Measurements from ENCODE around the gene DDX59.

Gene DDX59

DNA sequence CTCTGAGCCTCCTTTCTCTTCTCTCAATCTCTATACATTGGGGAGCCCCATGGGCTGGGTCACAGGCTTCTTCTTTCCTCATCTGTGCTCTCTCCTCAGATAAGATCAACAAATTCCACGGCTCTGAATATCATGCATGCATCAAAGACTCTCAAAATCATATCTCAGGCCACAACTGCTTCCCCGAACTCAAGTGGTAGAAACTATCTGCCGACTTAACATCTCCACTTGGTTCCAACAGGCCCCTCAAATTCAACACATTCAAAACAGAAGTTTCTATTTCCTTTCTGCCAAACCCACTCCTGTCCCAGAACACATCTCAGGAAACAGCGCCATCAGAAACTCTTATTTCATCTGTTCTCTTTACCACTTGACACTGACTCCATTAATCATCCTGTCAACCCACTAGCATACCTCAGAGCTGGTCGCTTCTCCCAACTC lies 16.7 kb downstream of the DDX59 start:
- in situ Hi-C loops (cut with MboI; ENCODE audit: low pct_unique_long_range_greater_than_20kb, low sequenced_read_pairs, unreplicated experiment), result no loop called here
- TF ChIP-seq, protein P1, sequence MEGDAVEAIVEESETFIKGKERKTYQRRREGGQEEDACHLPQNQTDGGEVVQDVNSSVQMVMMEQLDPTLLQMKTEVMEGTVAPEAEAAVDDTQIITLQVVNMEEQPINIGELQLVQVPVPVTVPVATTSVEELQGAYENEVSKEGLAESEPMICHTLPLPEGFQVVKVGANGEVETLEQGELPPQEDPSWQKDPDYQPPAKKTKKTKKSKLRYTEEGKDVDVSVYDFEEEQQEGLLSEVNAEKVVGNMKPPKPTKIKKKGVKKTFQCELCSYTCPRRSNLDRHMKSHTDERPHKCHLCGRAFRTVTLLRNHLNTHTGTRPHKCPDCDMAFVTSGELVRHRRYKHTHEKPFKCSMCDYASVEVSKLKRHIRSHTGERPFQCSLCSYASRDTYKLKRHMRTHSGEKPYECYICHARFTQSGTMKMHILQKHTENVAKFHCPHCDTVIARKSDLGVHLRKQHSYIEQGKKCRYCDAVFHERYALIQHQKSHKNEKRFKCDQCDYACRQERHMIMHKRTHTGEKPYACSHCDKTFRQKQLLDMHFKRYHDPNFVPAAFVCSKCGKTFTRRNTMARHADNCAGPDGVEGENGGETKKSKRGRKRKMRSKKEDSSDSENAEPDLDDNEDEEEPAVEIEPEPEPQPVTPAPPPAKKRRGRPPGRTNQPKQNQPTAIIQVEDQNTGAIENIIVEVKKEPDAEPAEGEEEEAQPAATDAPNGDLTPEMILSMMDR (IDR thresholded peaks at IDR 0.05; ENCODE audit: extremely low read depth, insufficient read depth, missing control alignments), result no peak
- peak; percentile 37 for DNase-seq (ENCODE audit: low spot score)

DNA sequence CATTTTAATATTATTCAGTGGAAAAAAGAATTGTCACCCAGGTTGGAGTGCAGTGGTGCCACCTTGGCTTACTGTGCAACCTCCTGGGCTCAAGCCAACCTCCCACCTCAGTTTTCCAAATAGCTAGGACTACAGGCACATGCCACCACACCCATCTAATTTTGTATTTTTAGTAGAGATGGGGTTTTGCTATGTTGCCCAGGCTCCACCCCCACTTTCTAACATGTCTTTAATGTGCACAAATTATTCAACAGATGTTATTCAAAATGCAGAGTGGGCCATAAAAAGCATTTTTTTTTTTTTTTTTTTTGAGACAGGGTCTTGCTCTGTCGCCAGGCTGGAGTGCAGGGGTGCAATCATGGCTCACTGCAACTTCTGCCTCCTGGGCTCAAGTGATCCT lies 17.3 kb downstream of the DDX59 start:
- DNase-seq (ENCODE audit: low spot score), result no peak
- TF ChIP-seq, protein P1 (IDR thresholded peaks at IDR 0.05; ENCODE audit: extremely low read depth, insufficient read depth, missing control alignments), result no peak
- in situ Hi-C loops (cut with MboI; ENCODE audit: low pct_unique_long_range_greater_than_20kb, low sequenced_read_pairs, unreplicated experiment), result no loop called here

DNA sequence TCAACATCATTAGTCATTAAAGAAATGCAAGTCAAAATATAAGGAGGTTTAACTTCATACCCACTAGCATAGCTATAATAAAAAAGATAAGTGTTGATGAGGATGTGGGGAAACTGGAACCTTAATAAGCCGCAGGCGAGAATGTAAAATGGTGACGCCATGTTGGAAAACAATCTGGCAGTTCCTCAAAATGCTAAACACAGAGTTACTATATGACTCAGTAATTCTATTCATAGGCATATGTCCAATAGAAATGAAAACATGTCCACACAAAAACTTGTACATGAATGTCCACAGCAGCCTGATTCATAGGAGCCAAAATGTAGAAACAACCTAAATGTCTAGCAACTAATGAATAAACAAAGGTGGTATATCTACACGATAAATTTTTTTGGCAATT lies 23.2 kb downstream of the DDX59 start:
- TF ChIP-seq, protein P1 (IDR thresholded peaks at IDR 0.05; ENCODE audit: extremely low read depth, insufficient read depth, missing control alignments), result no peak
- DNase-seq (ENCODE audit: low spot score), result no peak
- in situ Hi-C loops (cut with MboI; ENCODE audit: low pct_unique_long_range_greater_than_20kb, low sequenced_read_pairs, unreplicated experiment), result no loop called here

DNA sequence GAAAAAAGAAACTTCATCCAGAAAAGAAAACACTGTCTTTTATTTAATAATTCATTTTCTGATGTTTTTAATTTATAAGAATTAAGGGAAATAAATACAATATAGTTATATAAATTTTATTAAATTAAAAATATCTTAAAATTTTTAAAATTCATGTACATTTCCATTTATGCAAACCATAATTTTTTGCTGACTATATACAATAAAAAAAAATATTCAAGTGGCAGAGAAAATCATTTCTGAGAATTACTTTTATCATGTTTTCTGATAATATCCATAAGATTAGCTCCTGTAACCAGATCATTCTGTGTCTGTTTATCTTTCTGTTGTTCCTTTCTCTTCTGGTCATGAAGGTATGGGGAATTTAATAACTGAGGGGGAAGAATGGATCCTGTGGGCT lies 25.7 kb downstream of the DDX59 start:
- no peak for DNase-seq (ENCODE audit: low spot score)
- TF ChIP-seq, protein P1 (IDR thresholded peaks at IDR 0.05; ENCODE audit: extremely low read depth, insufficient read depth, missing control alignments), result no peak
- in situ Hi-C loops (cut with MboI; ENCODE audit: low pct_unique_long_range_greater_than_20kb, low sequenced_read_pairs, unreplicated experiment), result no loop called here

DNA sequence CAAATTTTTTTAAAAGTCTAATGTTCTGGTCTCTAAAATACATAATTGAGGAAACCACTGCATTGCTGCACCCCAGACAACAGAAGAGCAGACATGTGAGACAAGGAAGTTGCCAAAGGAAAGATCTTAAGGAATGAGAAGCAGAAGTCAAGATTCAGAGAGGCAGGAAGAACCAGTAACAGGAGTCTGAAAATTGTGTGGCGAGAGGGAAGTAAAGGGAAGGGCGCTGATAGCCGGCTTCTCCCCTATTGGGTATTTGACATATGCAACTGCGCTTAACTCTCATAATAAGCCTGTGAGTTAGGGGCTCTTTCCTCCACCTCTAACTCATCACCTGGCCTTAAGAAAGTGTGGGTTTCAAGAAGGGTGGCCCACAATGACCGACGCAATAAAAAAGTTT lies 27.2 kb downstream of the DDX59 start:
- TF ChIP-seq, protein P1 (IDR thresholded peaks at IDR 0.05; ENCODE audit: extremely low read depth, insufficient read depth, missing control alignments), result no peak
- no peak for DNase-seq (ENCODE audit: low spot score)
- in situ Hi-C loops (cut with MboI; ENCODE audit: low pct_unique_long_range_greater_than_20kb, low sequenced_read_pairs, unreplicated experiment), result no loop called here

DNA sequence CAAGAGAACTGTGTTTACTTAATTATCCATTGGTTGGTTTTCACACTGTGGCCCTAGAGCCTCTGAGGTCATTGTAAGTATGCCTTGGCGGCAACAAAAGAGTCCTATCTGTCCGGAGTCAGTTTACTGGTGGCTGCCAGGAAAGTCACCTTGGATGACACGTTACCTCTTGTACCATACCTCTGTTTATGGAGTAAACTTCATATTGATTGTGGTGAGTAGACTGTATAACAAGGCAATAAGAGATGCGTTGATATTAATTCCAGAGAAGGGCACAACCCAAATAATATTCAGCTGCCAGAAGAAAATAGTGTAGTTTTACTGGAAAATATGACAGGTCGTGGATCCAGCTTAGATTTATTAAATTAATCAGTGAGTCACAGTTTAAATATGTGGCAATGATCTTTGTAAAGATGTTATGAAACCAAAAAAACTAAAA lies 28.7 kb downstream of the DDX59 start:
- no peak for DNase-seq (ENCODE audit: low spot score)
- TF ChIP-seq, protein P1 (IDR thresholded peaks at IDR 0.05; ENCODE audit: extremely low read depth, insufficient read depth, missing control alignments), result no peak
- in situ Hi-C loops (cut with MboI; ENCODE audit: low pct_unique_long_range_greater_than_20kb, low sequenced_read_pairs, unreplicated experiment), result no loop called here

Data from GM13977 (cell line).